ENCODE results near the gene SYMPK.

Gene SYMPK

DNA sequence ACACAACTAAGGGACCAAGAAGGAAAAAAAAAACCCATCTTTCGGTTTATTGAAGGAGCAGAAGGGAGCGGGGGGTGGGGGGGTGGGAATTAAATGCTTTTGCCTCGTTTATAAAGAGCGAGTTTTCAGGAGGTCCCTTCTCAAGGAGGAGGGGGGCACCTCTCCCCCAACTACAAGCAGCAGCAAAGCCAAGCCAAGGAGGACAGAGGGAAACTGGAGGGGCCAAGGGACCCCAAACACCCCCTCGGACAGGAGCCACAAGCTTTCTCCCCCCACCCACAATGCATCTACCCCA is 20.6 kb upstream of the SYMPK start:
- DNase-seq: no peak
- Mint-ChIP-seq H3K4me1 (peaks cover 39% of the 10 kb centered on the region), H3K27ac (no peak overlapping the region), H3K27me3 (ENCODE audit: low read depth, poor library complexity) (peaks cover 4% of the 10 kb centered on the region), H3K36me3 (ENCODE audit: low read depth) (peaks cover 5% of the 10 kb centered on the region), H3K9me3 (no peaks in the 10 kb centered on the region), H3K4me3 (peak overlapping the region; percentile 77)
- peak; percentile 11 for TF ChIP-seq CTCF (IDR thresholded peaks at IDR 0.05)

- H3K4me3 Mint-ChIP-seq: peak overlapping the region; percentile 77
- peaks cover 5% of the 10 kb centered on the region for H3K36me3 Mint-ChIP-seq (ENCODE audit: low read depth)
- peak; percentile 87 for DNase-seq
- TF ChIP-seq CTCF (IDR thresholded peaks at IDR 0.05): peak; percentile 84
- H3K4me1 Mint-ChIP-seq: peaks cover 44% of the 10 kb centered on the region
- no peaks in the 10 kb centered on the region for H3K9me3 Mint-ChIP-seq
- peak overlapping the region; percentile 60 for H3K27ac Mint-ChIP-seq
- H3K27me3 Mint-ChIP-seq (ENCODE audit: low read depth, poor library complexity): peaks cover 4% of the 10 kb centered on the region
Measured at GRCh38 chr19:45882652-45883585, 20.0 kb upstream of the SYMPK start.

DNA sequence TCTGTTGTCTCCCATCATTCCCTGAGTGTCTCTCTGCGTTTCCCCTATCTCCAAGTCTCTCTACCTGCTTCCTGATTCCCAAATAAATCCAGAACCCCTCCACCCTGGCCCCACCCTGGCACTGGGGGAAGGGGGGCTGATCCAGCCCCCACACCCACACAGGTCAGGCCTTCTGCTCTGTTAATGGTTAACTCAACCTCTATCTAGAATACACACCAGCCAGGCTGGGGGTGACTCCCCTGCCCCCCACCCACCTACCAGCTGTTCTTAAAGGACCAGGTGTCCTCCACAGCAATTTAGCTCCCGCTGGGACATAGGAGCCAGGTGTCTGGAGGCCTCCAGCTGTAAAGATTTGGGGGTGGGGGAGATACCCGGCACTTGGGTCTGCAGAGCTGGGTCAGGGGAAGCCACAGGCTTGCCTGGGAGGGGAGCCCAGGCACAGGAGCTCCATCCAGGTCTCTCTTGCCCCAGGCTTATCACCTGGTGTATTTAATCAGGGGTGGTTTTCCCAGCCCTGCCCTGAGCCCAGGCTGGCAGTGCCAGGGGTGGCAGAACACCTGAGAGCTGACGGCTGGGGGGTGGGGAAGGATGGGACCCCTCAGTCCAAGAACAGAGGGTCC is 19.1 kb upstream of the SYMPK start:
- DNase-seq: no peak
- Mint-ChIP-seq H3K4me3 (no peak overlapping the region), H3K27me3 (ENCODE audit: low read depth, poor library complexity) (peaks cover 4% of the 10 kb centered on the region), H3K36me3 (ENCODE audit: low read depth) (peaks cover 5% of the 10 kb centered on the region), H3K27ac (no peak overlapping the region), H3K4me1 (peaks cover 49% of the 10 kb centered on the region), H3K9me3 (no peaks in the 10 kb centered on the region)
- no peak for TF ChIP-seq CTCF (IDR thresholded peaks at IDR 0.05)

GRCh38 chr19:45881082-45881908 is 18.3 kb upstream of the SYMPK start:
- DNase-seq: no peak
- no peak for TF ChIP-seq CTCF (IDR thresholded peaks at IDR 0.05)
- H3K4me1 Mint-ChIP-seq: peaks cover 53% of the 10 kb centered on the region
- no peak overlapping the region for H3K27ac Mint-ChIP-seq
- H3K36me3 Mint-ChIP-seq (ENCODE audit: low read depth): peaks cover 5% of the 10 kb centered on the region
- H3K27me3 Mint-ChIP-seq (ENCODE audit: low read depth, poor library complexity): peaks cover 4% of the 10 kb centered on the region
- no peak overlapping the region for H3K4me3 Mint-ChIP-seq
- H3K9me3 Mint-ChIP-seq: no peaks in the 10 kb centered on the region

GRCh38 chr19:45879971-45880370 is 17.0 kb upstream of the SYMPK start:
- H3K36me3 Mint-ChIP-seq (ENCODE audit: low read depth): peaks cover 5% of the 10 kb centered on the region
- no peak for TF ChIP-seq CTCF (IDR thresholded peaks at IDR 0.05)
- no peaks in the 10 kb centered on the region for H3K9me3 Mint-ChIP-seq
- DNase-seq: no peak
- H3K4me1 Mint-ChIP-seq: peaks cover 65% of the 10 kb centered on the region
- peaks cover 4% of the 10 kb centered on the region for H3K27me3 Mint-ChIP-seq (ENCODE audit: low read depth, poor library complexity)
- no peak overlapping the region for H3K27ac Mint-ChIP-seq
- H3K4me3 Mint-ChIP-seq: no peak overlapping the region
